COLO829 (cell line): ENCODE data around the gene ZNF627.
"Not testable (repeated sequence)": the region's sequence is repeated elsewhere in the genome, so short reads cannot be mapped to it uniquely, and the experiment has no call there.

Source experiments
- DNase-seq: peaks from one replicate; pipeline ENCODE4 v3.0.0; 2012; ENCODE audit warnings: low spot score

The ZNF627 gene

DNA sequence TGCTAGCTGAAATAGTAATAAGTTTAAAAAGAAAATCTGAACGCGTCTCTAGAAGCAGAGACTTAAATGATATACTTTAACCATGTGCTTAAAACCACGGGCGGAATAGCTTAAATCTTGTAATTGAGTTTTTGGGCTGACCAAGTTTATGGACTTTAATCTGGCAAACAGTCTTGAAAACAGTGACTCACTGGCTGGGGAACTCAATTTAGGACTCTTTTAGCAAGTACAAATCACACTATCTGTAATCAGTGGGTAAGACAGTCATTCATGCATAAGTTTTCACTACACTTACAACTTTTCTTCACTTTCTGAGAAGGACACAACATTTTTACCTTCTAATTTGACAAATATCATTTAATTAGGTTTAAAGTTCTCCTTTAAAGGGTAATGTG lies 26.8 kb downstream of the ZNF627 start:
- DNase-seq = no peak

GRCh38 chr19:11626252-11626651 lies 29.0 kb downstream of the ZNF627 start:
- DNase-seq = no peak

DNA sequence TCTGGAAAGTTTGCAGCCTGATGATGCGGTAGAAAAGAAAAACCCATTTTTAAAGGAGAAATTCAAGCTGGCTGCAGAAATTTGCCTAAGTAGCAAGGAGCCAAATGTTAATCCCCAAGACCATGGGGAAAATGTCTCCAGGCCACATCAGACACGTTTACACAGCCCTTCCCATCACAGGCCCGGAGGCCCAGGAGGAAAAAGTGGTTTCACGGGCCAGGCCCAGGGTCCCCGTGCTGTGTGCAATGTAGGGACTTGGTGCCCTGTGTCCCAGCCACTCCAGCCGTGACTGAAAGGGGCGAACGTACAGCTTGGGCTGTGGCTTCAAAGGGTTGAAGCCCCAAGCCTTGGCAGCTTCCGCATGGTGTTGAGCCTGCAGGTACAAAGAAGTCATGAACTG lies 35.9 kb downstream of the ZNF627 start:
- no peak for DNase-seq

DNA sequence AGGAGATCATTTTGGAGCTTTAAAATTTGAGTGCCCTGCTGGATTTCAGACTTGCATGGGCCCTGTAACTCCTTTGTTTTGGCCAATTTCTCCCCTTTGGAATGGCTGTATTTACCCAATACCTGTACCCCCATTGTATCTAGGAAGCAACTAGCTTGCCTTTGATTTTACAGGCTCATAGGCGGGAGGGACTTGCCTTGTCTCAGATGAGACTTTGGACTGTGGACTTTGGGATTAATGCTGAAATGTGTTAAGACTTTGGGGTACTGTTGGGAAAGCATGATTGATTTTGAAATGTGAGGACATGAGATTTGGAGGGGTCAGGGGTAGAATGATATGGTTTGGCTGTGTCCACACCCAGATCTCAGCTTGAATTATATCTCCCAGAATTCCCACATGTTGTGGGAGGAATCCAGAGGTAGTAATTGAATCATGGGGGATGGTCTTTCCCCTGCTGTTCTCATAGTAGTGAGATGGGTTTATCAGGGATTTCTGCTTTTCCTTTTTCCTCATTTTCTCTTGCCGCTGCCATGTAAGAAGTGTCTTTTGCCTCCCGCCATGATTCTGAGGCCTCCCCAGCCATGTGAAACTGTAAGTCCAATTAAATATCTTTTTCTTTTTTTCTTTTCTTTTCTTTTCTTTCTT lies 36.9 kb downstream of the ZNF627 start:
- DNase-seq = not testable (repeated sequence)

GRCh38 chr19:11639245-11639601 lies 41.9 kb downstream of the ZNF627 start:
- DNase-seq = no peak

- peak; percentile 91 for DNase-seq
Observed at GRCh38 chr19:11639602-11640471, 42.6 kb downstream of the ZNF627 start.

GRCh38 chr19:11641244-11641643 lies 44.0 kb downstream of the ZNF627 start:
- no peak for DNase-seq

DNA sequence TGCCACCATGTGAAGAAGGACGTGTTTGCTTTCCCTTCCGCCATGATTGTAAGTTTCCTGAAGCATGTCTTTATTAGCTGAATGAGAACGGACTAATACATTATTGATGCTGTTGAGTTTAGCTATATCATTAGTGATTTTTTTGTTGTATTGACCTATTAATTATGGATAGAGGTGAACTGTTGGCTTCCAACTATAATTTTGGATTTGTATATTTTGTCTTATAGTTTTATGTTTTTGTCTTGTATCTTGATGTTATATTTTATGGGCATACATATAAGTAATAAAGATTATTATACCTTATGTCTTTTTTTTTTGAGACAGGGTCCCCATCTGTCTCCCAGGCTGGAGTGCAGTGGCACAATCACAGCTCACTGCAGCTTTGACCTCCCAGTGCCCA lies 45.6 kb downstream of the ZNF627 start:
- no peak for DNase-seq

DNA sequence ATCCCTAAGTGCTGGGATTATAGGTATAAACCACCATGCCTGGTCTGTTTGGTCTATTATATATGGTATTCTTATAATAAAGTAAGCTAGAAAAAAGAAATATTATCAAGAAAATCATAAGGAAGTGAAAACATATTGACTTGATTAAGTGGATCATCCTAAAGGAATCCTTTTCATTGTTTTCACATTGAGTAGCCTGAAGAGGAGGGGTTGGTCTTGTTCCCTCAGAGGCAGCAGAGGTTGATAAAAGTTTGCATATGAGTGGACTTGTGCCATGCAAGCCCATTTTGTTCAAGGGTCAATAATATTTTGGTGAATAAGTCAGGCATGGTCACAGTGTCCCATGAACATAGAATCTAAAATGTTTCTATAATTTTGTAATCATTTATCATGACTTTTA lies 52.7 kb downstream of the ZNF627 start:
- DNase-seq = no peak

- DNase-seq = no peak
Observed at GRCh38 chr19:11651062-11651461, 53.8 kb downstream of the ZNF627 start.

GRCh38 chr19:11652056-11652455 lies 54.8 kb downstream of the ZNF627 start:
- DNase-seq = no peak

DNA sequence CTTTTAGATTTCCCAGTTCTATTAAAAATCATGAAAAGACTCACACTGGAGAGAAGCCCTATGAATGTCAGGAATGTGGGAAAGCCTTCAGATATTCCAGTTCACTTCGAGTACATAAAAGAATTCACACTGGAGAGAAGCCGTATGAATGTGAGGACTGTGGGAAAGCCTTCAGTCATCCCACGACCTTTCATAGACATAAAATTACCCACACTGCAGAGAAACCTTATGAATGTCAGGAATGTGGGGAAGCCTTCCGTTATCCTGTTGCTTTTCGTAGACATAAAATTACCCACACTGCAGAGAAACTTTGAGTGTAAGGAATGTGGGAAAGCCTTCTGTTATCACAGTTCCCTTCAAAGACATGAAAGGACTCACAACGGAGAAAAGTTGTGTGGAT lies 55.2 kb downstream of the ZNF627 start:
- DNase-seq = no peak

DNA sequence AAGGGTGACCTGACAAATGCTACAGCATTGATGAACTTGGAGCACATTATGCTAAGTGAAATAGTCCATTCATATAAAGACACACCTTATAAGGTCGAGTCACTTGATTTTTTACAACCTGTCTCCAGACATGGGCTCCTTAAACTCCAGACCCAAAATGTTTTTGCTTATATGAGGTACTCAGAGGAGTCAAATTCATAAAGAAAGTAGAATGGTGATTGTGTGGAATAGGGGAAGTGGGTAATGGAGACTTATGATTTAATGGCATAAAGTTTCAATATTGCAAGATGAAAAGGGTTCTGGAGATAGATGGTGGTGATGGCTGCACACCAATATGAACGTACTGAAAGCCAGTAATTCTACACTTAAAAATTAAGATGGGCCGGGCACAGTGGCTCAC lies 59.3 kb downstream of the ZNF627 start:
- DNase-seq = no peak

DNA sequence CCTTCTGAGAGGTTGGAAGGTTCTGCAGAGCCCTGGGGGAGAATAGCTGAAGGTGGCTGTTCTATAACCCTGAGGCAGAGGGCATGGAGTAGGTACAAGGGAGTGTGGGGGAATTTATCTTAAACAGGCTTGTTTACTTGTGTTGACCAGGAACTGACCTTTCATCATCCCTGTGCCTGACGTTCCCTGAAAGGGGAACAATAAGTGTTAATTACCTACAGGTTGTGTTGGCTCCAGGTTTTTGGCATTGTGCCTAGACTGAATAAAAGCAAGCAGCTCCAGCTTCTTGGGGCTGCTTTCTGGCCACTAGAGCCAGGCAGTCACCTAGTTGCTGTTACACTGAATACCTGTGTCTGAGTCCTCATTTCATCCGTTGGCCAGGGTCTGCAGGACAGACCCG lies 60.0 kb downstream of the ZNF627 start:
- DNase-seq = no peak

DNA sequence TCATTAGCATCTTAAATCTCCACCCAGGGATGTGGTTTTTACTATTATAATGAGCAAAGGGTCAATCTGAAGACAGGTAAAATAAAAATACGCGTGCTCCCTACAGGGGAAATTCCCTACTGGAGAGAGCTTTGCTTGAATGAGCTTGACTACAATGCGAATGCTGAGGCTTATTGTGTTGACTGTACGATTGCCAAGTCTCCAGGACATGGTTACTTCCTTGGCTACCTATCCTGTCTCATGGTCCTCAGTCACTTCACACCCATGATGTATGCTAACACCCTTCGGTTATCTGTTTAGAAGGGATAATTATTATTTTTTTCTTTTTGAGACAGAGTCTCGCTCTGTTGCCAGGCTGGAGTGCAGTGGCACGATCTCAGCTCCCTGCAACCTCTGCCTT lies 61.7 kb downstream of the ZNF627 start:
- DNase-seq = no peak

- peak; percentile 15 for DNase-seq
Observed at GRCh38 chr19:11659612-11660011, 62.3 kb downstream of the ZNF627 start.

GRCh38 chr19:11662278-11662677 lies 65.0 kb downstream of the ZNF627 start:
- DNase-seq = no peak

GRCh38 chr19:11663181-11663591 lies 65.9 kb downstream of the ZNF627 start:
- DNase-seq = no peak
